ENCODE data around the gene ATAD3C.
"Not testable (repeated sequence)": the region's sequence is repeated elsewhere in the genome, so short reads cannot be mapped to it uniquely, and the experiment has no call there.

Gene ATAD3C

GRCh38 chr1:1468196-1468985 is 18.9 kb downstream of the ATAD3C start:
- in situ Hi-C loops (cut with MboI; ENCODE audit: low sequenced_read_pairs) = not testable (repeated sequence)

- in situ Hi-C loops (cut with MboI; ENCODE audit: low sequenced_read_pairs) = no loop called here
Measured at GRCh38 chr1:1470626-1471388, 21.3 kb downstream of the ATAD3C start.

- in situ Hi-C loops (cut with MboI; ENCODE audit: low sequenced_read_pairs) = no loop called here
Measured at GRCh38 chr1:1471389-1472052, 22.0 kb downstream of the ATAD3C start, which contains the start of gene ATAD3B. ATAD3B (plus strand) TSS chr1:1471765; CDS start chr1:1471885, 120 bp downstream.

GRCh38 chr1:1472053-1472876 is 22.8 kb downstream of the ATAD3C start:
- in situ Hi-C loops (cut with MboI; ENCODE audit: low sequenced_read_pairs) = not testable (repeated sequence)

GRCh38 chr1:1476011-1476410 is 26.5 kb downstream of the ATAD3C start:
- in situ Hi-C loops (cut with MboI; ENCODE audit: low sequenced_read_pairs) = not testable (repeated sequence)

- in situ Hi-C loops (cut with MboI; ENCODE audit: low sequenced_read_pairs) = no loop called here
Measured at GRCh38 chr1:1477206-1477605, 27.7 kb downstream of the ATAD3C start.

GRCh38 chr1:1479547-1480487 is 30.3 kb downstream of the ATAD3C start:
- in situ Hi-C loops (cut with MboI; ENCODE audit: low sequenced_read_pairs) = no loop called here

- in situ Hi-C loops (cut with MboI; ENCODE audit: low sequenced_read_pairs) = not testable (repeated sequence)
Measured at GRCh38 chr1:1480488-1480867, 31.0 kb downstream of the ATAD3C start.

GRCh38 chr1:1481811-1482210 is 32.3 kb downstream of the ATAD3C start:
- in situ Hi-C loops (cut with MboI; ENCODE audit: low sequenced_read_pairs) = not testable (repeated sequence)

GRCh38 chr1:1482856-1483255 is 33.4 kb downstream of the ATAD3C start:
- in situ Hi-C loops (cut with MboI; ENCODE audit: low sequenced_read_pairs) = no loop called here

GRCh38 chr1:1483714-1484113 is 34.2 kb downstream of the ATAD3C start:
- in situ Hi-C loops (cut with MboI; ENCODE audit: low sequenced_read_pairs) = no loop called here

- in situ Hi-C loops (cut with MboI; ENCODE audit: low sequenced_read_pairs) = not testable (repeated sequence)
Measured at GRCh38 chr1:1484976-1485750, 35.7 kb downstream of the ATAD3C start.

- in situ Hi-C loops (cut with MboI; ENCODE audit: low sequenced_read_pairs) = not testable (repeated sequence)
Measured at GRCh38 chr1:1485755-1486317, 36.3 kb downstream of the ATAD3C start.

- in situ Hi-C loops (cut with MboI; ENCODE audit: low sequenced_read_pairs) = no loop called here
Measured at GRCh38 chr1:1487701-1488100, 38.2 kb downstream of the ATAD3C start.

GRCh38 chr1:1489231-1489630 is 39.7 kb downstream of the ATAD3C start:
- in situ Hi-C loops (cut with MboI; ENCODE audit: low sequenced_read_pairs) = no loop called here

GRCh38 chr1:1489861-1490260 is 40.4 kb downstream of the ATAD3C start:
- in situ Hi-C loops (cut with MboI; ENCODE audit: low sequenced_read_pairs) = no loop called here

- in situ Hi-C loops (cut with MboI; ENCODE audit: low sequenced_read_pairs) = no loop called here
Measured at GRCh38 chr1:1490633-1491230, 41.2 kb downstream of the ATAD3C start.

- in situ Hi-C loops (cut with MboI; ENCODE audit: low sequenced_read_pairs) = no loop called here
Measured at GRCh38 chr1:1491601-1492000, 42.1 kb downstream of the ATAD3C start.
